ENCODE data around the gene TMBIM6.

DNA sequence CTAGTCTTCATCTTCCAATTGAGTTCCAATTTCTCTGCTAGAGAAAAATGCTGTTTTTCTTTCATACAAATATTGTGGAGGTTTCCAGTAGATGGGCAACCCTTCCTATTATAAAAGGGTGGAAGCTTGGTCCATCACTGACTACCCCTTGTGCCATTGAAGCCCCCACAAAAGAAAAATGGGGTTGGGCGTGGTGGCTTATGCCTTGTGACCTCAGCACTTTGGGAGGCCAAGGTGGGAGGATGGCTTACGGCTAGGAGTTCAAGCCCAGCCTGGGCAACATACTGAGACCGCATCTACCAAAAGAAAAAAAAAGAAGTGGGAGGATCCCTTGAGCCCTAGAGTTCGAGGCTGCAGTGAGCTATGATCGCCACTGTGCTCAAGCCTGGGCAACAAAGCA, 64.1 kb downstream of the TMBIM6 start:
- TF ChIP-seq GATA2 (IDR thresholded peaks at IDR 0.05; ENCODE audit: low read depth, low read length) (no peak), GATA3 (IDR thresholded peaks at IDR 0.05; ENCODE audit: low read depth, low read length) (no peak)

Data from SH-SY5Y (cell line).